DND-41 (cell line): ENCODE data around the gene HIC1.

Source experiments
- ATAC-seq: fragments of 200-7000 bp; cut with Tn5 transposase; 3 replicates; pipeline ENCODE4 v1.9.1; 2021; ENCODE audit warnings: low read depth; ENCODE audit not compliant: insufficient read depth
- DNase-seq: peaks from one replicate; pipeline ENCODE4 v3.0.0-alpha.2; 2020
- H2AFZ ChIP-seq: 2 replicates; pipeline ENCODE4 v1.6.0; 2012; ENCODE audit warnings: low read depth, low read length
- H3K27ac ChIP-seq: 2 replicates; pipeline ENCODE4 v1.5.1; 2012; ENCODE audit warnings: low read length, inconsistent platforms
- H3K27me3 ChIP-seq: fragments of 200-600 bp; sonication (generic); 2 replicates; pipeline ENCODE4 v1.6.0; 2012; ENCODE audit warnings: low read length, mild to moderate bottlenecking, inconsistent platforms; ENCODE audit not compliant: insufficient read depth, poor library complexity
- H3K36me3 ChIP-seq: 2 replicates; pipeline ENCODE4 v1.5.1; 2012; ENCODE audit warnings: low read length, inconsistent platforms; ENCODE audit not compliant: insufficient read depth
- H3K4me1 ChIP-seq: 2 replicates; pipeline ENCODE4 v1.5.1; 2012; ENCODE audit warnings: mild to moderate bottlenecking, low read length; ENCODE audit not compliant: insufficient read depth
- H3K4me2 ChIP-seq: 2 replicates; pipeline ENCODE4 v1.6.0; 2012; ENCODE audit warnings: mild to moderate bottlenecking, moderate library complexity, low read length, inconsistent platforms; ENCODE audit not compliant: insufficient read depth
- H3K4me3 ChIP-seq, 2 experiments: fragments of 200-600 bp in 1 of 2; shearing (Covaris generic) in 1 of 2; 2 replicates each; pipeline ENCODE4 v1.5.1; 2012 to 2016; ENCODE audit warnings: inconsistent platforms in 2 of 2, low read length in 2 of 2, mild to moderate bottlenecking in 2 of 2, low read depth in 1 of 2, moderate library complexity in 1 of 2
- H3K79me2 ChIP-seq: 2 replicates; pipeline ENCODE4 v1.6.0; 2012; ENCODE audit warnings: low read length, inconsistent platforms; ENCODE audit not compliant: insufficient read depth
- H3K9ac ChIP-seq: 2 replicates; pipeline ENCODE4 v1.6.0; 2012; ENCODE audit warnings: low read depth, mild to moderate bottlenecking, inconsistent platforms, low read length, moderate library complexity
- H3K9me3 ChIP-seq: 2 replicates; pipeline ENCODE4 v1.5.1; 2012; ENCODE audit warnings: low read length, moderate library complexity, mild to moderate bottlenecking, inconsistent platforms; ENCODE audit not compliant: insufficient read depth, severe bottlenecking
- H4K20me1 ChIP-seq: 2 replicates; pipeline ENCODE4 v1.6.0; 2012; ENCODE audit warnings: low read length; ENCODE audit not compliant: insufficient read depth
- CTCF ChIP-seq: IDR thresholded peaks from 2 replicates; pipeline ENCODE4 v1.5.1; 2012; ENCODE audit warnings: borderline replicate concordance, low read length, moderate library complexity, mild to moderate bottlenecking; ENCODE audit not compliant: poor library complexity, severe bottlenecking; ENCODE audit errors: extremely low read depth
- EZH2 ChIP-seq: IDR thresholded peaks from 3 replicates; pipeline ENCODE4 v1.6.1; 2012; ENCODE audit warnings: borderline replicate concordance, low read depth, mild to moderate bottlenecking, moderate library complexity, low read length, inconsistent platforms; ENCODE audit not compliant: severe bottlenecking

The HIC1 gene

GRCh38 chr17:2037155-2037554 is 17.7 kb upstream of the HIC1 start:
- no peak overlapping the region for H3K27ac ChIP-seq
- DNase-seq (no peak), ATAC-seq (no peak)
- peaks cover 13% of the 10 kb centered on the region; the same call in 1 of the 2 replicates for H4K20me1 ChIP-seq
- no peak overlapping the region for H3K9ac ChIP-seq
- no peaks in the 10 kb centered on the region for H3K27me3 ChIP-seq
- H3K4me3 ChIP-seq: no peak overlapping the region
- no peak overlapping the region for H3K4me2 ChIP-seq
- H3K36me3 ChIP-seq: peaks cover 58% of the 10 kb centered on the region
- H3K79me2 ChIP-seq: peaks cover 3% of the 10 kb centered on the region
- H3K9me3 ChIP-seq: no peaks in the 10 kb centered on the region
- peaks cover 10% of the 10 kb centered on the region for H3K4me1 ChIP-seq
- no peak for TF ChIP-seq CTCF
- no peak for TF ChIP-seq EZH2
- no peak overlapping the region for H2AFZ ChIP-seq

- H3K36me3 ChIP-seq: peaks cover 73% of the 10 kb centered on the region
- no peak for ATAC-seq
- no peak overlapping the region for H3K4me2 ChIP-seq
- DNase-seq: no peak
- no peak overlapping the region for H3K4me3 ChIP-seq
- no peaks in the 10 kb centered on the region for H3K27me3 ChIP-seq
- H2AFZ ChIP-seq: no peak overlapping the region
- peaks cover 15% of the 10 kb centered on the region; the same call in 1 of the 2 replicates for H4K20me1 ChIP-seq
- H3K9ac ChIP-seq: no peak overlapping the region
- TF ChIP-seq EZH2: no peak
- no peak for TF ChIP-seq CTCF
- no peaks in the 10 kb centered on the region for H3K9me3 ChIP-seq
- H3K27ac ChIP-seq: no peak overlapping the region
- H3K4me1 ChIP-seq: peaks cover 21% of the 10 kb centered on the region
- peaks cover 18% of the 10 kb centered on the region for H3K79me2 ChIP-seq
Observed at GRCh38 chr17:2040219-2040827, 14.6 kb upstream of the HIC1 start.

GRCh38 chr17:2040942-2041560 is 13.9 kb upstream of the HIC1 start:
- Histone ChIP-seq H3K4me2 (peak overlapping the region; percentile 93), H2AFZ (no peak overlapping the region), H3K4me3 (peak overlapping the region in 1 of 2 experiments; percentile 92; a peak in 1 of 4 replicates), H4K20me1 (peaks cover 10% of the 10 kb centered on the region; the same call in 1 of the 2 replicates), H3K79me2 (peaks cover 18% of the 10 kb centered on the region), H3K9ac (peak overlapping the region; percentile 75; the same call in 1 of the 2 replicates), H3K27ac (no peak overlapping the region), H3K27me3 (no peaks in the 10 kb centered on the region), H3K4me1 (peaks cover 21% of the 10 kb centered on the region), H3K9me3 (no peaks in the 10 kb centered on the region), H3K36me3 (peaks cover 67% of the 10 kb centered on the region)
- DNase-seq: no peak
- TF ChIP-seq EZH2: no peak
- no peak for TF ChIP-seq CTCF
- ATAC-seq: no peak
